Ovary (tissue), 9 donors: ENCODE measurements around the gene JAM2. TPM values are rescaled to one million over a fixed set of nuclear protein-coding genes. Genes with fewer than 3 reads are reported as not detected.

ENCODE experiments used
- DNase-seq, 5 donors: peaks; one replicate each; pipeline ENCODE4 v3.0.0-alpha.2; 2019 to 2020
- H3K27ac ChIP-seq, 2 donors: fragments of 200-600 bp; one replicate each; pipeline versions ENCODE4 v1.5.1 to v1.8.0; 2019 to 2022
- H3K27me3 ChIP-seq: fragments of 200-600 bp; one replicate; pipeline ENCODE4 v1.8.0; 2022
- H3K36me3 ChIP-seq: fragments of 200-600 bp; sonication (generic); one replicate; pipeline ENCODE4 v1.5.1; 2019
- H3K4me1 ChIP-seq: one replicate; pipeline ENCODE4 v1.8.1; 2013; ENCODE audit warnings: mild to moderate bottlenecking, moderate library complexity; ENCODE audit not compliant: insufficient read depth
- H3K4me3 ChIP-seq: fragments of 200-600 bp; sonication (generic); one replicate; pipeline ENCODE4 v1.5.1; 2017
- H3K9me3 ChIP-seq, 2 donors: fragments of 200-600 bp in 1 of 2; sonication (generic) in 1 of 2; one replicate each; pipeline versions ENCODE4 v1.5.1 to v1.8.1; 2013 to 2019; ENCODE audit warnings: mild to moderate bottlenecking in 1 of 2, moderate library complexity in 1 of 2
- CTCF ChIP-seq, 3 donors: fragments of 450-650 bp in 2 of 3; fragments of 200-600 bp in 1 of 3; IDR thresholded peaks; one replicate each; pipeline versions ENCODE4 v1.5.1 to v1.8.0; 2016 to 2022; ENCODE audit warnings: antibody characterized with exemption in 3 of 3, mild to moderate bottlenecking in 1 of 3
- EP300 ChIP-seq: sonication (generic); formaldehyde crosslinking; IDR thresholded peaks from one replicate; pipeline ENCODE4 v1.6.1; 2017; ENCODE audit warnings: antibody characterized with exemption
- POLR2A ChIP-seq: fragments of 450-650 bp; IDR thresholded peaks from one replicate; pipeline ENCODE4 v1.6.1; 2017; ENCODE audit warnings: antibody characterized with exemption, mild to moderate bottlenecking, moderate library complexity
- WGBS, 3 donors: extraction: QIAGEN DNeasy Blood & Tissue Kit in 1 of 3; methylation state at CpG; one replicate each; pipeline versions ENCODE4 v1.1.5 to v1.1.7; 2013 to 2017; 5-methylcytosine and 5-hydroxymethylcytosine counted together
- intact Hi-C, 4 donors: fragments of 100-400 bp; cut with DNase I; formaldehyde crosslinking; loops; one replicate each; pipeline versions ENCODE4 v1.11.0 to v1.15.1; 2022 to 2023
- polyA plus RNA-seq, 2 donors: library from polyadenylated mRNA; stranded (reverse); fragments of 200-250 nt in 1 of 2; fragments of 350-450 nt in 1 of 2; fragmentation: Illumina TruSeq in 1 of 2; extraction: RNeasy Lipid Tissue Mini Kit (QIAGEN cat#74804) in 1 of 2; gene quantifications; one replicate each; pipeline ENCODE4 v1.2.3, GENCODE V29; 2013 to 2014
- total RNA-seq, 7 donors: library from RNA; depleted of rRNA in 2 of 7; stranded (reverse); fragments of >200 nt in 2 of 7; fragmentation: NEBNext Ultra II Directional in 3 of 7; extraction: Animal tissue kit (Norgen Biotek cat#: 25700) in 3 of 7; gene quantifications; one replicate each; pipeline versions ENCODE4 v1.1.0 to v1.2.4, GENCODE V29; 2016 to 2023
- donor health status: DM: no; HTN: no; CAD: no; lungs with moderate emphysema.
- donor health status: DM: no; HTN: no; CAD: no.
- donor health status: Bipolar disorder and iron deficiency.
- donor health status: DM: yes; HTN: yes; CAD: no.
- donor health status: DM: no; HTN: no; CAD: no.
- donor health status: DM: yes; HTN: yes; CAD: no.

Gene JAM2
- total and polyA plus RNA-seq, 9 donors, result 11.7 to 65.4 (median 23.7) TPM

- Histone ChIP-seq H3K9me3 (no peaks in the 10 kb centered on the region), H3K27me3 (no peaks in the 10 kb centered on the region), H3K4me3 (peak within 1 kb of the TSS; percentile 99), H3K4me1 (peaks cover 3% of the 10 kb centered on the region), H3K27ac (peak within 1 kb of the TSS; percentile 95 to 99), H3K36me3 (no peaks in the 10 kb centered on the region)
- intact Hi-C loops, result loop anchor here in 1 of 4 donors (10.0 kb wide), 1 partner anchor 130 kb away; the partner anchor contains the start of gene MRPL39
- TF ChIP-seq CTCF (IDR thresholded peaks at IDR 0.05) (peak in 2 of 3 donors; percentile 26), POLR2A (peak; percentile 25), EP300 (peak; percentile 56)
- DNase-seq, result peak; percentile 95 to 97 (median 96)
- 0 to 1% (median 0%) methylated on average over 44 to 64 of the region's 64 CpGs for WGBS, 3 donors
Observed at GRCh38 chr21:25734904-25735645, 96.0 kb downstream of the JAM2 start, which contains the start of the genes ATP5PF and GABPA. ATP5PF (minus strand) TSS chr21:25734904; CDS start chr21:25729794, 5,110 bp downstream. GABPA (plus strand) TSS chr21:25734972; CDS start chr21:25741599, 6,627 bp downstream.

- 0 to 1% (median 0%) methylated on average over 31 to 48 of the region's 48 CpGs for WGBS, 3 donors
- H3K4me1 ChIP-seq, result peaks cover 3% of the 10 kb centered on the region
- intact Hi-C loops, result loop anchor here in 1 of 4 donors (10.0 kb wide), 1 partner anchor 131 kb away; the partner anchor contains the start of gene MRPL39
- no peaks in the 10 kb centered on the region for H3K9me3 ChIP-seq
- H3K4me3 ChIP-seq, result peak overlapping the region; percentile 99
- H3K36me3 ChIP-seq, result no peaks in the 10 kb centered on the region
- H3K27me3 ChIP-seq, result no peaks in the 10 kb centered on the region
- H3K27ac ChIP-seq, result peak overlapping the region; percentile 95 to 99
- peak; percentile 89 to 93 (median 90) for DNase-seq
- TF ChIP-seq EP300 (no peak), CTCF (IDR thresholded peaks at IDR 0.05) (peak in 1 of 3 donors; percentile 7), POLR2A (no peak)
Observed at GRCh38 chr21:25735646-25736597, 96.9 kb downstream of the JAM2 start.

- no peaks in the 10 kb centered on the region for H3K36me3 ChIP-seq
- DNase-seq, result no peak
- TF ChIP-seq EP300 (no peak), POLR2A (no peak), CTCF (IDR thresholded peaks at IDR 0.05) (no peak)
- H3K4me1 ChIP-seq, result peaks cover 2% of the 10 kb centered on the region
- no peaks in the 10 kb centered on the region for H3K27me3 ChIP-seq
- intact Hi-C loops, result loop anchor here in 1 of 4 donors (10.0 kb wide), 1 partner anchor 133 kb away; the partner anchor contains the start of gene MRPL39
- H3K27ac ChIP-seq, result no peak overlapping the region
- WGBS, 3 donors, result 71 to 73% (median 72%) methylated on average over 1 of the region's 1 CpG
- H3K4me3 ChIP-seq, result no peak overlapping the region
- no peaks in the 10 kb centered on the region for H3K9me3 ChIP-seq
Observed at GRCh38 chr21:25737421-25737820, 98.4 kb downstream of the JAM2 start.

GRCh38 chr21:25742900-25743299 lies 103.8 kb downstream of the JAM2 start:
- Histone ChIP-seq H3K4me1 (peaks cover 2% of the 10 kb centered on the region), H3K36me3 (no peaks in the 10 kb centered on the region), H3K9me3 (no peaks in the 10 kb centered on the region), H3K27me3 (no peaks in the 10 kb centered on the region), H3K27ac (no peak overlapping the region), H3K4me3 (no peak overlapping the region)
- TF ChIP-seq CTCF (IDR thresholded peaks at IDR 0.05) (no peak), EP300 (no peak), POLR2A (no peak)
- intact Hi-C loops, result no loop called here
- DNase-seq, result no peak
- 98 to 99% (median 99%) methylated on average over 3 of the region's 3 CpGs for WGBS, 3 donors
